Hepatocyte (in vitro differentiated cells): ENCODE results near the gene PROC. TPM values are rescaled to one million over a fixed set of nuclear protein-coding genes. Genes with fewer than 3 reads are reported as not detected.

ENCODE experiments used
- DNase-seq: peaks from one replicate; pipeline ENCODE4 v3.0.0-alpha.2; 2016; ENCODE audit warnings: low spot score
- H2AFZ ChIP-seq: fragments of 200-600 bp; sonication (generic); 2 replicates; pipeline ENCODE4 v1.6.0; 2016; ENCODE audit warnings: antibody characterized with exemption, mild to moderate bottlenecking
- H3K27ac ChIP-seq: fragments of 200-600 bp; sonication (generic); 2 replicates; pipeline ENCODE4 v1.5.1; 2016; ENCODE audit warnings: mild to moderate bottlenecking
- H3K27me3 ChIP-seq: fragments of 200-600 bp; sonication (generic); 2 replicates; pipeline ENCODE4 v1.6.1; 2016
- H3K36me3 ChIP-seq: fragments of 200-600 bp; sonication (generic); replicated peaks from 2 replicates; pipeline ENCODE4 v1.5.1; 2016; ENCODE audit warnings: low read depth; ENCODE audit not compliant: insufficient read depth
- H3K4me1 ChIP-seq: fragments of 200-600 bp; sonication (generic); 2 replicates; pipeline ENCODE4 v1.5.1; 2016; ENCODE audit warnings: mild to moderate bottlenecking, moderate library complexity; ENCODE audit not compliant: insufficient read depth
- H3K4me2 ChIP-seq: fragments of 200-600 bp; sonication (generic); 2 replicates; pipeline ENCODE4 v1.6.0; 2016
- H3K4me3 ChIP-seq: fragments of 200-600 bp; sonication (generic); 2 replicates; pipeline ENCODE4 v1.5.1; 2016; ENCODE audit warnings: mild to moderate bottlenecking
- H3K79me2 ChIP-seq: fragments of 200-600 bp; sonication (generic); 2 replicates; pipeline ENCODE4 v1.6.0; 2017; ENCODE audit warnings: mild to moderate bottlenecking
- H3K9me2 ChIP-seq: fragments of 200-600 bp; sonication (generic); replicated peaks from 2 replicates; pipeline ENCODE4 v1.6.0; 2017; ENCODE audit warnings: mild to moderate bottlenecking; ENCODE audit not compliant: insufficient read depth
- H3K9me3 ChIP-seq: fragments of 200-600 bp; sonication (generic); 2 replicates; pipeline ENCODE4 v1.5.1; 2016; ENCODE audit warnings: low read depth, mild to moderate bottlenecking
- H4K20me1 ChIP-seq: fragments of 200-600 bp; sonication (generic); 2 replicates; pipeline ENCODE4 v1.6.0; 2016; ENCODE audit warnings: mild to moderate bottlenecking; ENCODE audit not compliant: insufficient read depth, poor library complexity, severe bottlenecking
- EZH2 ChIP-seq: fragments of 200-600 bp; sonication (generic); IDR thresholded peaks from 2 replicates; pipeline ENCODE4 v1.6.1; 2016; ENCODE audit warnings: antibody characterized with exemption, mild to moderate bottlenecking, borderline replicate concordance
- EZH2phosphoT487 ChIP-seq: fragments of 200-600 bp; sonication (generic); IDR thresholded peaks from one replicate; pipeline ENCODE4 v1.6.1; 2018; ENCODE audit warnings: antibody characterized with exemption, mild to moderate bottlenecking, low read depth, moderate library complexity; ENCODE audit not compliant: unreplicated experiment, severe bottlenecking
- WGBS: methylation state at CpG from one replicate; pipeline ENCODE4 v1.1.6; 2016; ENCODE audit warnings: low lambda C conversion rate; ENCODE audit errors: missing lambda C conversion rate; 5-methylcytosine and 5-hydroxymethylcytosine counted together
- polyA plus RNA-seq: library from polyadenylated mRNA; unstranded; fragments of >200 nt; fragmentation: Nextera tagmentation; extraction: Ambion mirVana; gene quantifications from 2 replicates; pipeline ENCODE4 v1.2.1, GENCODE V29; 2016
- total RNA-seq: library from RNA; depleted of rRNA; stranded (reverse); fragments of >200 nt; gene quantifications from 2 replicates; pipeline ENCODE4 v1.2.3, GENCODE V29; 2014
- TF ChIP-seq, protein P1 (sequence below): fragments of 200-600 bp; sonication (generic); IDR thresholded peaks from 2 replicates; pipeline ENCODE4 v1.5.1; 2016; ENCODE audit warnings: antibody characterized with exemption, mild to moderate bottlenecking; ENCODE audit not compliant: poor library complexity

PROC gene
- total and polyA plus RNA-seq, 2 experiments from 2014 or later = 42.6 to 70.2 TPM

DNA sequence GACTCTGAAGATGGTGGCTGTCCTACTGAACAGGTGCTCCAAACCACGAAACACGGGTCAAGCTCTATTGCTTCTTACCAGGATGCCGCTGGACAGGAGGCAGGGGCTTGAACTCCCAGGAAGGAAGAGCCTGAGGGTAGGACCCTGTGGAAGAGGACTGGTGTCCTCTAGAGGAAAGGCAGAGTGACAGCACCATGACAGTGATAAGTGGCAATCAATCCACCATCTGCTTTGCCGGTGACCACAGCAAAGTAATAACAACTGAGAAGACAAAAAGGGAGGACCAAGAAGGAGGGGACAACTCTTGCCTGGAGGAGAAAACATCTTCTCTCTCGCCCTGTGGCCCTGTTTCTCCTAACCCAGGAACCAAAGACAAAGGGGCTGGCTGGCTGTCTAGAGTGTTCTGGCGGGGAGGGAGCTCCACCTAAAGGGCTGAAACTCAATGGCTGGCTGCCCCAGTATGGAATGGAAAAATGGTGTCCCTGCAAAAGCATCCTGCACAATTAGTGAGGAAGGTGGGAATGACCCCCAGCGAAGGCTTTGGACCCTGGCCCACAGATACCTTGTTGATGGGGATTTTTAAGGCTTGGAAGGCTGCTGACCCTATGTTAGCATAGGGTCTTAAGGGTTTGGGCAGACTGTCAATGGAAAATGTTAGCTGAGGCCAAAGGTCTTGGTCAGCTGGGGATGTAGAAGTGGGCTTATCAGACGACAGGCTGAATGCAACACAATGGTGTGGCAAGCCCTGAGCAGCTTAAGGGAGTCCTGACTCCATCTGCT lies 35.4 kb downstream of the PROC start:
- Histone ChIP-seq H3K4me2 (no peak overlapping the region), H3K4me3 (no peak overlapping the region), H3K27ac (no peak overlapping the region), H3K36me3 (no peaks in the 10 kb centered on the region), H3K9me3 (no peaks in the 10 kb centered on the region), H2AFZ (no peak overlapping the region), H4K20me1 (no peaks in the 10 kb centered on the region), H3K4me1 (peaks cover 13% of the 10 kb centered on the region), H3K9me2 (no peaks in the 10 kb centered on the region), H3K79me2 (no peaks in the 10 kb centered on the region), H3K27me3 (no peaks in the 10 kb centered on the region)
- 80% methylated on average over 8 of the region's 8 CpGs for WGBS
- DNase-seq = no peak
- TF ChIP-seq EZH2 = no peak
- TF ChIP-seq, protein P1, sequence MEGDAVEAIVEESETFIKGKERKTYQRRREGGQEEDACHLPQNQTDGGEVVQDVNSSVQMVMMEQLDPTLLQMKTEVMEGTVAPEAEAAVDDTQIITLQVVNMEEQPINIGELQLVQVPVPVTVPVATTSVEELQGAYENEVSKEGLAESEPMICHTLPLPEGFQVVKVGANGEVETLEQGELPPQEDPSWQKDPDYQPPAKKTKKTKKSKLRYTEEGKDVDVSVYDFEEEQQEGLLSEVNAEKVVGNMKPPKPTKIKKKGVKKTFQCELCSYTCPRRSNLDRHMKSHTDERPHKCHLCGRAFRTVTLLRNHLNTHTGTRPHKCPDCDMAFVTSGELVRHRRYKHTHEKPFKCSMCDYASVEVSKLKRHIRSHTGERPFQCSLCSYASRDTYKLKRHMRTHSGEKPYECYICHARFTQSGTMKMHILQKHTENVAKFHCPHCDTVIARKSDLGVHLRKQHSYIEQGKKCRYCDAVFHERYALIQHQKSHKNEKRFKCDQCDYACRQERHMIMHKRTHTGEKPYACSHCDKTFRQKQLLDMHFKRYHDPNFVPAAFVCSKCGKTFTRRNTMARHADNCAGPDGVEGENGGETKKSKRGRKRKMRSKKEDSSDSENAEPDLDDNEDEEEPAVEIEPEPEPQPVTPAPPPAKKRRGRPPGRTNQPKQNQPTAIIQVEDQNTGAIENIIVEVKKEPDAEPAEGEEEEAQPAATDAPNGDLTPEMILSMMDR = no peak
- TF ChIP-seq EZH2phosphoT487 = no peak

DNA sequence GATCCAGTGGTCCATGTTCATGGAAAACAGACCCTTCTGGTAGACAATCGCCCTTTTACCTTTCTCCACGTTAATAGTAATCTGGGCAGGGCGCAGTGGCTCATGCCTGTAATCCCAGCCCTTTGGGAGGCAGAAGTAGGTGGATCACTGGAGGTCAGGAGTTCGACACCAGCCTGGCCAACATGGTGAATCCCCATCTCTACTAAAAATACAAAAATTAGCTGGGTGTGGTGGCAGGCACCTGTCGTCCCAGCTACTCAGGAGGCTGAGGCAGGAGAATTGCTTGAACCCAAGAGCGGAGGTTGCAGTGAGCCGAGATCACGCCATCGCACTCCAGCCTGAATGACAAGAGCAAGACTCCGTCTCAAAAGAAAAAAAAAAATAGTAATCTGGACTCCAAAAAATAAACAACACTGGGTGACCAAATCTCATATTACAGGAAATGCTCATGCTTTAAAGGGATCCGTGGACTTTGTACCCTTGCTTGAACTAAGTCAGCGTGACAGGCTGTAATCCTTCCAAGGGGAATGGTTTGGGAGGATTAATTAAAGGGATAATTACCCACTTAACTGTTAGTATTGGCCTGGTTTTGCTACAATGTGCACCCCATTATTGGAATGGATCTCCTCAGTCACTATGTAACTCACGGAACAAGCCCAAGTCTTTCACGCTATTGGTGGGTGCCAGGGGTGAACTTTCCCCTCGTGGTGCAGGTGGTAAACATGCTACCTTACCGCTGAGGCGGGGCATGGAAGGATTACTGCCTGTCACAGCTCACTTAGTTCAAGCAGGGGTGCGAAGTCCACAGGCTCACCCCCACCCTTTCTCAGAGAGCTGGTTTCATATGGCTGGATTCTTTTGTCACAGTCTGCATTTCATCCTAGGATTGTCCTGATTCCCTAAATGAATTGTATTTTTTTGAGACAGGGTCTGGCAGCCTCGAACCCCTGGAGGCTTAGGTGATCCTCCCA lies 36.7 kb downstream of the PROC start:
- Histone ChIP-seq H3K36me3 (no peaks in the 10 kb centered on the region), H3K4me1 (peaks cover 13% of the 10 kb centered on the region), H3K9me3 (no peaks in the 10 kb centered on the region), H3K4me2 (peak overlapping the region; percentile 64), H3K9me2 (no peaks in the 10 kb centered on the region), H4K20me1 (no peaks in the 10 kb centered on the region), H3K27ac (peak overlapping the region; percentile 97), H3K27me3 (no peaks in the 10 kb centered on the region), H3K79me2 (no peaks in the 10 kb centered on the region), H3K4me3 (no peak overlapping the region), H2AFZ (no peak overlapping the region)
- TF ChIP-seq EZH2phosphoT487 (no peak), EZH2 (no peak)
- TF ChIP-seq, protein P1 = no peak
- whole genome bisulfite sequencing = 68% methylated on average over 19 of the region's 19 CpGs
- peak; percentile 84 for DNase-seq

DNA sequence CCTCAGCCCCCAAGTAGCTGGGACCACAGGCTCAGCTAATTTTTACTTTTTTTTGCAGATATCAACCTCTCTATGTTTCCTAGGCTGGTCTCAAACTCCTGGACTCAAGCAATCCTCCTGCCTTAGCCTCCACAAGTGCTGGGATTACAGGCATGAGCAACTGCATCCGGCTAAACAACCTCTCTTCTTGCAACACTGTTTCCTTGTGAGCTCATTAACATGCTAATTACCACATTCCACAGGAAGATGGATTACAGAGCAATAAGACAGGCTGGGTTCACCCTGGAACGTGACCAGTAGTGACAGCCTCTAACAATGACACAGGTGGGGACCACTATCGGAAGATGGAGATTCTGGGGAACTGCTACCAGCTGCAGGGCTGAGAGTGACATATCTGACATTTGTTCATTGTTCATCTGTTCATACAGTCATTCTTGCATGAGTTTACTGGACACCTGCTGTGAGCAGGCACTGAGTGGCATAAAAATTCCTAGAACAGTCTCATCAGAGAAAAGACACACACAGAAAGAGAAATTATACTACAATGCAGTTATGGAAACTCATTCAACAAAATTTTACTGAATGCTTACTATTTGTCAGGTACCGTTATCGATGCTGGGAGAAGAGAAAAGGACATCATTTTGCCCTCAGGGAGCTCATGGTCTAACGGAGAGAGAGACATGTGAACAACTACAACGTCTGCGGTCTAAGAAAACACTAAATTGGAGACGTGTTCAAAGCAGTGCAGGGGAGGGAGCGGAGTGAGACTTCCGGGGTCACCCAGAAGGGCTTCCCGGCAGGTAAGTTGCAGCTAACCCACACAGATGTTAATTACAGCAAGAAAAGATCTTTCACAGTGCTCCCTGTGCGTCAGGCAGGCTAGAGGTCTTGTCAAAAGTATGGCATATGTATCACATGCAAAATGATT lies 37.6 kb downstream of the PROC start:
- peak overlapping the region; percentile 97 for H3K27ac ChIP-seq
- peak; percentile 33 for DNase-seq
- no peaks in the 10 kb centered on the region for H3K79me2 ChIP-seq
- H3K27me3 ChIP-seq = no peaks in the 10 kb centered on the region
- peaks cover 13% of the 10 kb centered on the region for H3K4me1 ChIP-seq
- no peaks in the 10 kb centered on the region for H3K9me2 ChIP-seq
- H4K20me1 ChIP-seq = no peaks in the 10 kb centered on the region
- no peaks in the 10 kb centered on the region for H3K36me3 ChIP-seq
- H3K9me3 ChIP-seq = no peaks in the 10 kb centered on the region
- H3K4me3 ChIP-seq = no peak overlapping the region
- WGBS = 64% methylated on average over 13 of the region's 13 CpGs
- peak overlapping the region; percentile 64 for H3K4me2 ChIP-seq
- no peak overlapping the region for H2AFZ ChIP-seq
- TF ChIP-seq, protein P1 = no peak
- no peak for TF ChIP-seq EZH2
- TF ChIP-seq EZH2phosphoT487 = no peak
